K562 (cell line): ENCODE measurements around the gene ZNF865. TPM values are rescaled to one million over a fixed set of nuclear protein-coding genes. Genes with fewer than 3 reads are reported as not detected.

Source experiments
- ATAC-seq: fragments of 200-7000 bp; cut with Tn5 transposase; 3 replicates; pipeline ENCODE4 v1.9.1; 2020; ENCODE audit warnings: moderate library complexity
- BruUV-seq: library from RNA; stranded (reverse); fragments of 400-500 nt; replicated peaks from 2 replicates; lab custom pipeline; 2021; lab: Mats Ljungman, UMichigan
- CTCF ChIA-PET: fragments of 300-600 bp; formaldehyde crosslinking; extraction: SDS; loops from one replicate; lab custom pipeline; 2021; ENCODE audit warnings: low intra/inter-chr PET ratio; lab: Yijun Ruan, JAX
- POLR2A ChIA-PET: fragments of 300-600, 350-650 bp; sonication (Branson Sonifier 250); formaldehyde crosslinking; extraction: SDS; loops from one replicate; lab custom pipeline; 2021; ENCODE audit warnings: antibody characterized with exemption, inconsistent platforms; lab: Yijun Ruan, JAX
- DNase-seq, 4 experiments: peaks; one replicate each; pipeline versions ENCODE4 v3.0.0 to v3.0.0-alpha.2; 2011 to 2018; ENCODE audit warnings: low spot score in 3 of 4, mixed read lengths in 3 of 4; ENCODE audit errors: extremely low read depth in 1 of 4
- FAIRE-seq: peaks from 2 replicates; lab custom pipeline; 2011; peaks lifted over from hg19 to GRCh38; lab: Jason Lieb, UNC
- H2AFZ ChIP-seq: 2 replicates; pipeline ENCODE4 v1.6.0; 2011; ENCODE audit warnings: low read depth, low read length, control low read depth, inconsistent platforms
- H3K27ac ChIP-seq: fragments of 200-600 bp; 3 replicates; pipeline ENCODE4 v1.8.0; 2011; ENCODE audit warnings: low read depth, mild to moderate bottlenecking, control low read depth, inconsistent platforms, low read length, moderate library complexity, mixed read lengths; ENCODE audit errors: extremely low read depth
- H3K27me3 ChIP-seq, 2 experiments: fragments of 300-600 bp in 1 of 2; 2 replicates in 1 of 2; 3 replicates in 1 of 2; pipeline versions ENCODE4 v1.6.0 to v1.8.0; 2011; ENCODE audit warnings: inconsistent platforms in 2 of 2, low read length in 2 of 2, mild to moderate bottlenecking in 1 of 2, mixed read lengths in 1 of 2, moderate library complexity in 1 of 2; ENCODE audit not compliant: control insufficient read depth in 2 of 2, insufficient read depth in 2 of 2
- H3K36me3 ChIP-seq: fragments of 300-600 bp; 3 replicates; pipeline ENCODE4 v1.8.0; 2011; ENCODE audit warnings: mild to moderate bottlenecking, low read length, inconsistent platforms; ENCODE audit not compliant: control insufficient read depth, insufficient read depth
- H3K4me1 ChIP-seq, 2 experiments: fragments of 200-600 bp in 1 of 2; replicated peaks in 1 of 2; 2 replicates in 1 of 2; 3 replicates in 1 of 2; pipeline versions ENCODE4 v1.5.1 to v1.8.0; 2011; ENCODE audit warnings: inconsistent platforms in 2 of 2, low read length in 2 of 2, mild to moderate bottlenecking in 1 of 2, mixed read lengths in 1 of 2, moderate library complexity in 1 of 2; ENCODE audit not compliant: control insufficient read depth in 2 of 2, insufficient read depth in 2 of 2
- H3K4me2 ChIP-seq: 2 replicates; pipeline ENCODE4 v1.6.1; 2011; ENCODE audit warnings: low read length, control low read depth, inconsistent platforms, mixed read lengths; ENCODE audit not compliant: insufficient read depth
- H3K4me3 ChIP-seq: fragments of 200-600 bp; sonication (generic), shearing (Covaris generic); 2 replicates; pipeline ENCODE4 v1.5.1; 2016; ENCODE audit warnings: control low read depth, inconsistent platforms
- H3K79me2 ChIP-seq: fragments of 200-600 bp; 3 replicates; pipeline ENCODE4 v1.8.0; 2011; ENCODE audit warnings: low read length, inconsistent platforms; ENCODE audit not compliant: control insufficient read depth, insufficient read depth
- H3K9ac ChIP-seq, 2 experiments: 2 replicates each; pipeline versions ENCODE4 v1.6.0 to v1.6.1; 2011; ENCODE audit warnings: low read depth in 2 of 2, low read length in 2 of 2, control low read depth in 1 of 2, inconsistent platforms in 1 of 2, mild to moderate bottlenecking in 1 of 2, mixed read lengths in 1 of 2; ENCODE audit not compliant: insufficient read depth in 1 of 2
- H3K9me1 ChIP-seq: one replicate; pipeline ENCODE4 v1.6.0; 2011; ENCODE audit warnings: inconsistent platforms, mild to moderate bottlenecking, low read length, moderate library complexity; ENCODE audit not compliant: control insufficient read depth, insufficient read depth
- H3K9me3 ChIP-seq: replicated peaks from 2 replicates; pipeline ENCODE4 v1.5.1; 2011; ENCODE audit warnings: low read depth, low read length, inconsistent platforms; ENCODE audit not compliant: control insufficient read depth, insufficient read depth
- H4K20me1 ChIP-seq: replicated peaks from 2 replicates; pipeline ENCODE4 v1.6.1; 2011; ENCODE audit warnings: low read length, inconsistent platforms, mixed read lengths; ENCODE audit not compliant: control insufficient read depth, insufficient read depth
- COPS2 ChIP-seq: fragments of 450-650 bp; conservative IDR thresholded peaks from 2 replicates; pipeline ENCODE4 v1.6.1; 2016; ENCODE audit warnings: mild to moderate bottlenecking, moderate library complexity
- DPF2 ChIP-seq: fragments of 450-650 bp; IDR thresholded peaks from 2 replicates; pipeline ENCODE4 v1.6.1; 2016
- SIN3B ChIP-seq: fragments of 450-650 bp; IDR thresholded peaks from 2 replicates; pipeline ENCODE4 v1.6.1; 2017; ENCODE audit warnings: low read depth, mild to moderate bottlenecking, moderate library complexity
- TRIM28 ChIP-seq: fragments of 450-650 bp; IDR thresholded peaks from 2 replicates; pipeline ENCODE4 v1.6.1; 2017
- WGBS: fragments of 100-300 bp; shearing (Covaris generic); methylation state at CpG from one replicate; pipeline ENCODE4 v1.1.6; 2016; ENCODE audit warnings: low coverage, mixed read lengths; ENCODE audit not compliant: insufficient coverage; ENCODE audit errors: missing lambda C conversion rate; 5-methylcytosine and 5-hydroxymethylcytosine counted together
- in situ Hi-C: fragments of 300-500 bp; cut with MboI; formaldehyde crosslinking; loops from 4 replicates; pipeline ENCODE4 v1.15.0; 2018; ENCODE audit warnings: inconsistent platforms, mixed read lengths
- intact Hi-C: fragments of 100-400 bp; cut with micrococcal nuclease; formaldehyde crosslinking; loops from 2 replicates; pipeline ENCODE4 v1.14.2; 2022
- polyA plus RNA-seq, 8 experiments: library from polyadenylated mRNA; depleted of rRNA in 4 of 8; stranded (reverse) in 5 of 8; unstranded in 3 of 8; fragments of >200 nt; fragmentation: Nextera tagmentation in 2 of 8; fragmentation: Illumina TruSeq in 1 of 8; extraction: Ambion mirVana in 2 of 8; extraction: Trizol in 1 of 8; gene quantifications; 2 replicates each; pipeline versions ENCODE4 v1.2.1 to v1.2.3, GENCODE V29; 2011 to 2014; ENCODE audit warnings: inconsistent platforms in 1 of 8, missing spikeins in 1 of 8
- total RNA-seq, 7 experiments: library from RNA; depleted of rRNA in 6 of 7; stranded (reverse); fragments of >200 nt in 6 of 7; fragmentation: Illumina TruSeq in 2 of 7; extraction: Trizol in 2 of 7; gene quantifications; 2 replicates each; pipeline versions ENCODE4 v1.2.1 to v1.2.3, GENCODE V29; 2011 to 2021; ENCODE audit warnings: low replicate concordance in 1 of 7
- TF ChIP-seq, protein P1 (sequence below): sonication (generic); formaldehyde crosslinking; IDR thresholded peaks from 2 replicates; pipeline ENCODE4 v1.8.1; 2022; ENCODE audit warnings: missing genetic modification reagents
- TF ChIP-seq, protein P2 (sequence below): fragments of 450-650 bp; IDR thresholded peaks from 2 replicates; pipeline ENCODE4 v1.6.1; 2016

Gene ZNF865
- total and polyA plus RNA-seq, 9 of the 15 experiments (the other 6 are each of a cell fraction or from before 2014, with no cell fraction given) = 0.40 to 18.8 (median 1.6) TPM; not detected in 2

- TF ChIP-seq DPF2 = no peak
- TF ChIP-seq, protein P1, sequence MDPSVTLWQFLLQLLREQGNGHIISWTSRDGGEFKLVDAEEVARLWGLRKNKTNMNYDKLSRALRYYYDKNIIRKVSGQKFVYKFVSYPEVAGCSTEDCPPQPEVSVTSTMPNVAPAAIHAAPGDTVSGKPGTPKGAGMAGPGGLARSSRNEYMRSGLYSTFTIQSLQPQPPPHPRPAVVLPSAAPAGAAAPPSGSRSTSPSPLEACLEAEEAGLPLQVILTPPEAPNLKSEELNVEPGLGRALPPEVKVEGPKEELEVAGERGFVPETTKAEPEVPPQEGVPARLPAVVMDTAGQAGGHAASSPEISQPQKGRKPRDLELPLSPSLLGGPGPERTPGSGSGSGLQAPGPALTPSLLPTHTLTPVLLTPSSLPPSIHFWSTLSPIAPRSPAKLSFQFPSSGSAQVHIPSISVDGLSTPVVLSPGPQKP (CRISPR knock-in tag) = no peak
- TF ChIP-seq SIN3B = no peak
- TF ChIP-seq, protein P2, sequence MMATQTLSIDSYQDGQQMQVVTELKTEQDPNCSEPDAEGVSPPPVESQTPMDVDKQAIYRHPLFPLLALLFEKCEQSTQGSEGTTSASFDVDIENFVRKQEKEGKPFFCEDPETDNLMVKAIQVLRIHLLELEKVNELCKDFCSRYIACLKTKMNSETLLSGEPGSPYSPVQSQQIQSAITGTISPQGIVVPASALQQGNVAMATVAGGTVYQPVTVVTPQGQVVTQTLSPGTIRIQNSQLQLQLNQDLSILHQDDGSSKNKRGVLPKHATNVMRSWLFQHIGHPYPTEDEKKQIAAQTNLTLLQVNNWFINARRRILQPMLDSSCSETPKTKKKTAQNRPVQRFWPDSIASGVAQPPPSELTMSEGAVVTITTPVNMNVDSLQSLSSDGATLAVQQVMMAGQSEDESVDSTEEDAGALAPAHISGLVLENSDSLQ = no peak
- no peak for TF ChIP-seq TRIM28
- TF ChIP-seq COPS2 = no peak
- TF ChIP-seq, all 486 proteins: peak for 0
- H3K9me1 ChIP-seq = peaks cover 3% of the 10 kb centered on the region
- H3K36me3 ChIP-seq = peaks cover 35% of the 10 kb centered on the region; the same call in 2 of the 3 replicates
- POLR2A ChIA-PET = interaction anchor here (0.8 to 2.7 kb wide), 4 partner anchors 9 to 114 kb away, joined by 3 to 18 read pairs (median 3); partner anchors contain the start of gene ZNF865
- no peak for ATAC-seq
- 42% methylated on average over 1 of the region's 7 CpGs for WGBS
- CTCF ChIA-PET = no interaction called here
- H3K27ac ChIP-seq = no peak overlapping the region
- H2AFZ ChIP-seq = no peak overlapping the region
- H3K27me3 ChIP-seq = no peaks in the 10 kb centered on the region
- H4K20me1 ChIP-seq = no peaks in the 10 kb centered on the region; the same call in 1 of the 2 replicates
- H3K4me1 ChIP-seq = peaks cover under 1 to 10% of the 10 kb centered on the region in 2 experiments; a peak in 3 of 5 replicates
- BruUV-seq = no TSS peak
- no peak overlapping the region for H3K9ac ChIP-seq
- intact Hi-C loops = no loop called here
- H3K79me2 ChIP-seq = peaks cover 2% of the 10 kb centered on the region; the same call in 1 of the 3 replicates
- FAIRE-seq = no peak
- no peak for DNase-seq
- no peak overlapping the region for H3K4me3 ChIP-seq
- H3K9me3 ChIP-seq = no peaks in the 10 kb centered on the region
- H3K4me2 ChIP-seq = no peak overlapping the region
- in situ Hi-C loops = no loop called here
These were observed 13.0 kb downstream of the ZNF865 start for GRCh38 chr19:55618426-55618825.
